Ascending aorta (tissue), 2 donors: ENCODE results near the gene CALHM3. TPM values are rescaled to one million over a fixed set of nuclear protein-coding genes. Genes with fewer than 3 reads are reported as not detected.

Source experiments
- DNase-seq, 2 donors: peaks; one replicate each; pipeline ENCODE4 v3.0.0-alpha.2; 2019; ENCODE audit warnings: low spot score in 2 of 2
- H3K27ac ChIP-seq, 2 donors: fragments of 200-600 bp; sonication (generic); one replicate each; pipeline ENCODE4 v1.5.1; 2016 to 2017; ENCODE audit warnings: mild to moderate bottlenecking in 1 of 2
- H3K27me3 ChIP-seq: fragments of 200-600 bp; sonication (generic); one replicate; pipeline ENCODE4 v1.5.1; 2017
- H3K36me3 ChIP-seq, 2 donors: fragments of 200-600 bp; sonication (generic); one replicate each; pipeline ENCODE4 v1.5.1; 2016
- H3K4me1 ChIP-seq, 2 donors: fragments of 200-600 bp; sonication (generic); one replicate each; pipeline ENCODE4 v1.5.1; 2016 to 2017; ENCODE audit warnings: mild to moderate bottlenecking in 1 of 2
- H3K4me3 ChIP-seq, 2 donors: fragments of 200-600 bp; sonication (generic); one replicate each; pipeline ENCODE4 v1.5.1; 2016 to 2017; ENCODE audit warnings: mild to moderate bottlenecking in 1 of 2
- H3K9me3 ChIP-seq, 2 donors: fragments of 200-600 bp; sonication (generic); one replicate each; pipeline ENCODE4 v1.5.1; 2016
- CTCF ChIP-seq, 3 experiments: fragments of 200-600 bp in 2 of 3; fragments of 450-650 bp in 1 of 3; sonication (generic) in 2 of 3; IDR thresholded peaks; one replicate each; pipeline ENCODE4 v1.5.1; 2016 to 2019; ENCODE audit warnings: antibody characterized with exemption in 3 of 3, mild to moderate bottlenecking in 1 of 3, moderate library complexity in 1 of 3
- intact Hi-C: fragments of 100-400 bp; cut with DNase I; formaldehyde crosslinking; loops from one replicate; pipeline ENCODE4 v1.15.1; 2023
- total RNA-seq: library from RNA; depleted of rRNA; stranded (reverse); fragments of >200 nt; gene quantifications from one replicate; pipeline ENCODE4 v1.1.0, GENCODE V29; 2016

CALHM3 gene
- total RNA-seq, 1 donor from 2014 or later = not detected

- Histone ChIP-seq H3K4me1 (no peaks in the 10 kb centered on the region), H3K27me3 (no peaks in the 10 kb centered on the region), H3K9me3 (no peaks in the 10 kb centered on the region), H3K27ac (peak overlapping the region in 1 of 2 donors; percentile 12), H3K4me3 (no peak overlapping the region), H3K36me3 (no peaks in the 10 kb centered on the region)
- intact Hi-C loops = no loop called here
- no peak for TF ChIP-seq CTCF (IDR thresholded peaks at IDR 0.05)
- DNase-seq = no peak
Observed at GRCh38 chr10:103470761-103471653, 8.0 kb downstream of the CALHM3 start.

GRCh38 chr10:103469201-103469600, 9.8 kb downstream of the CALHM3 start:
- Histone ChIP-seq H3K27ac (no peak overlapping the region), H3K27me3 (no peaks in the 10 kb centered on the region), H3K4me3 (no peak overlapping the region), H3K36me3 (no peaks in the 10 kb centered on the region), H3K9me3 (no peaks in the 10 kb centered on the region), H3K4me1 (no peaks in the 10 kb centered on the region)
- TF ChIP-seq CTCF (IDR thresholded peaks at IDR 0.05) = no peak
- no peak for DNase-seq
- intact Hi-C loops = no loop called here

- H3K4me3 ChIP-seq = no peak overlapping the region
- no peak for DNase-seq
- no peaks in the 10 kb centered on the region for H3K27me3 ChIP-seq
- intact Hi-C loops = no loop called here
- no peak overlapping the region for H3K27ac ChIP-seq
- H3K36me3 ChIP-seq = no peaks in the 10 kb centered on the region
- TF ChIP-seq CTCF (IDR thresholded peaks at IDR 0.05) = no peak
- no peaks in the 10 kb centered on the region for H3K9me3 ChIP-seq
- no peaks in the 10 kb centered on the region for H3K4me1 ChIP-seq
Observed at GRCh38 chr10:103467406-103467805, 11.6 kb downstream of the CALHM3 start.

GRCh38 chr10:103466734-103467133, 12.3 kb downstream of the CALHM3 start:
- TF ChIP-seq CTCF (IDR thresholded peaks at IDR 0.05) = no peak
- H3K36me3 ChIP-seq = no peaks in the 10 kb centered on the region
- H3K27me3 ChIP-seq = no peaks in the 10 kb centered on the region
- H3K4me1 ChIP-seq = no peaks in the 10 kb centered on the region
- no peak overlapping the region for H3K4me3 ChIP-seq
- intact Hi-C loops = no loop called here
- H3K27ac ChIP-seq = no peak overlapping the region
- H3K9me3 ChIP-seq = no peaks in the 10 kb centered on the region
- DNase-seq = no peak

GRCh38 chr10:103465411-103466179, 13.4 kb downstream of the CALHM3 start:
- Histone ChIP-seq H3K4me3 (no peak overlapping the region), H3K9me3 (no peaks in the 10 kb centered on the region), H3K36me3 (no peaks in the 10 kb centered on the region), H3K27me3 (no peaks in the 10 kb centered on the region), H3K4me1 (no peaks in the 10 kb centered on the region), H3K27ac (no peak overlapping the region)
- intact Hi-C loops = no loop called here
- no peak for TF ChIP-seq CTCF (IDR thresholded peaks at IDR 0.05)
- DNase-seq = no peak
